Epithelial cell of proximal tubule (primary cell): ENCODE data around the gene CDC16. TPM values are rescaled to one million over a fixed set of nuclear protein-coding genes. Genes with fewer than 3 reads are reported as not detected.

ENCODE experiments used
- DNase-seq: peaks from one replicate; pipeline ENCODE4 v3.0.0-alpha.2; 2011; ENCODE audit warnings: low read depth
- H3K4me3 ChIP-seq: 2 replicates; pipeline ENCODE4 v1.5.1; 2011; ENCODE audit warnings: low read depth, mild to moderate bottlenecking, low read length
- total RNA-seq: library from RNA; depleted of rRNA; stranded (reverse); fragments of >200 nt; gene quantifications from 2 replicates; pipeline ENCODE4 v1.2.3, GENCODE V29; 2015
- TF ChIP-seq, protein P1 (sequence below): conservative IDR thresholded peaks from 2 replicates; pipeline ENCODE4 v1.5.1; 2012; ENCODE audit warnings: low read depth, mild to moderate bottlenecking, low read length

Gene CDC16
- total RNA-seq, 1 donor from 2014 or later = 20.0 TPM

GRCh38 chr13:114200399-114200911, 34.2 kb upstream of the CDC16 start:
- TF ChIP-seq, protein P1, sequence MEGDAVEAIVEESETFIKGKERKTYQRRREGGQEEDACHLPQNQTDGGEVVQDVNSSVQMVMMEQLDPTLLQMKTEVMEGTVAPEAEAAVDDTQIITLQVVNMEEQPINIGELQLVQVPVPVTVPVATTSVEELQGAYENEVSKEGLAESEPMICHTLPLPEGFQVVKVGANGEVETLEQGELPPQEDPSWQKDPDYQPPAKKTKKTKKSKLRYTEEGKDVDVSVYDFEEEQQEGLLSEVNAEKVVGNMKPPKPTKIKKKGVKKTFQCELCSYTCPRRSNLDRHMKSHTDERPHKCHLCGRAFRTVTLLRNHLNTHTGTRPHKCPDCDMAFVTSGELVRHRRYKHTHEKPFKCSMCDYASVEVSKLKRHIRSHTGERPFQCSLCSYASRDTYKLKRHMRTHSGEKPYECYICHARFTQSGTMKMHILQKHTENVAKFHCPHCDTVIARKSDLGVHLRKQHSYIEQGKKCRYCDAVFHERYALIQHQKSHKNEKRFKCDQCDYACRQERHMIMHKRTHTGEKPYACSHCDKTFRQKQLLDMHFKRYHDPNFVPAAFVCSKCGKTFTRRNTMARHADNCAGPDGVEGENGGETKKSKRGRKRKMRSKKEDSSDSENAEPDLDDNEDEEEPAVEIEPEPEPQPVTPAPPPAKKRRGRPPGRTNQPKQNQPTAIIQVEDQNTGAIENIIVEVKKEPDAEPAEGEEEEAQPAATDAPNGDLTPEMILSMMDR = no peak
- DNase-seq = no peak
- no peak overlapping the region for H3K4me3 ChIP-seq

DNA sequence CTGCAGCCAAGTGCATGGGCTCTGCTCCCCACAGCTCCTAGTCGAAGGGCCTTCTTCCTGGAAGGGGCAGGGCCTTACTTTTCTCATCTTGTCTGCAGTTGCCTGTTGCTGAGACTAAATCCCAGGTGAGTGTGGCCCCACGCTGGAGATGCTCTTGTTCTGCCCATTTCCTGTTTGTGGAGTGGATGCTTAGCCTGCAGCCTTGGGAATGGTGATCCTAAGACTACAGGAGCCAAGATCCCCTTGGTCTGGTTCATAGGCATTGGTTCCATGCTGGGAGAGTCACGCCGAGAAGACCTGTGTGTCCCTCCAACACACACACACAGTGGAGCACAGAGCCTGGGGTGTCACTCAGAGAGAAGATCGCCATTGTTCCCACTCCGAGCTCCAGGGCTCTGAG, 32.1 kb upstream of the CDC16 start:
- no peak overlapping the region for H3K4me3 ChIP-seq
- TF ChIP-seq, protein P1 = no peak
- no peak for DNase-seq

DNA sequence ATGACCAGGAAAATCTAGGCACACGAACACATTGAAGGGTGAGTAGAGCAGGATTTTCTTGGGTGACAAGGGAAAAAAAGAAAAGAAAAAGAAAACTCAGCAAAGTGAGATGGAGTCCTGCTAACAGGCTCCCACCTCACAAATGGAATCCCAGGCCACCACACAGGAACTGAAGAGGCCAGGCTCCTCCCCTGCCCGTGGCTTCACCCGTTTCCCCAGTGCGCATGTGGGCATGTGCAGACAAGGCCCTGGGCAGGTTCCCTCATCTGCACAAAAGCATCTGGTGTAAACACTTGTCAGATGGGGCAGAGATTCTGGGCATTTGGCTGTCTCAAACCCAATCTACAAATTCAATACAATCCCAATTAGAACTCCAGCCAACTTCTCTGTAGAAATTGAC, 31.2 kb upstream of the CDC16 start:
- DNase-seq = no peak
- TF ChIP-seq, protein P1 = no peak
- no peak overlapping the region for H3K4me3 ChIP-seq

- H3K4me3 ChIP-seq = no peak overlapping the region
- no peak for DNase-seq
- TF ChIP-seq, protein P1 = no peak
Measured at GRCh38 chr13:114204894-114205293, 29.8 kb upstream of the CDC16 start.

GRCh38 chr13:114208134-114208533, 26.6 kb upstream of the CDC16 start:
- no peak overlapping the region for H3K4me3 ChIP-seq
- DNase-seq = no peak
- TF ChIP-seq, protein P1 = no peak

- TF ChIP-seq, protein P1 = no peak
- DNase-seq = no peak
- H3K4me3 ChIP-seq = no peak overlapping the region
Measured at GRCh38 chr13:114211446-114212157, 23.1 kb upstream of the CDC16 start.

GRCh38 chr13:114212158-114212495, 22.6 kb upstream of the CDC16 start:
- DNase-seq = no peak
- TF ChIP-seq, protein P1 = no peak
- H3K4me3 ChIP-seq = no peak overlapping the region
